SK-N-SH (cell line): Measurements from ENCODE around the gene CLDN10. TPM values are rescaled to one million over a fixed set of nuclear protein-coding genes. Genes with fewer than 3 reads are reported as not detected.

Experiments
- CTCF ChIA-PET: fragments of 300-600, 350-600 bp; formaldehyde crosslinking; extraction: SDS; loops from one replicate; lab custom pipeline; 2021; lab: Yijun Ruan, JAX
- POLR2A ChIA-PET: fragments of 350-600 bp; sonication (Branson Sonifier 250); formaldehyde crosslinking; extraction: SDS; loops from one replicate; lab custom pipeline; 2020; ENCODE audit warnings: antibody characterized with exemption, inconsistent platforms; lab: Yijun Ruan, JAX
- DNase-seq: peaks from one replicate; pipeline ENCODE4 v3.0.0; 2012
- H2AFZ ChIP-seq: fragments of 200-600 bp; sonication (generic); 2 replicates; pipeline ENCODE4 v1.8.1; 2016; ENCODE audit warnings: antibody characterized with exemption, mild to moderate bottlenecking, low read depth
- H3F3A ChIP-seq: fragments of 200-600 bp; sonication (generic); replicated peaks from 2 replicates; pipeline ENCODE3; 2016; ENCODE audit warnings: antibody characterized with exemption, mild to moderate bottlenecking; ENCODE audit not compliant: insufficient read depth
- H3K27ac ChIP-seq, 2 experiments: fragments of 200-500 bp in 1 of 2; fragments of 200-600 bp in 1 of 2; sonication (Bioruptor generic) in 1 of 2; sonication (generic), shearing (Covaris generic) in 1 of 2; 2 replicates each; pipeline versions ENCODE4 v1.5.1 to v1.6.1; 2014 to 2016; ENCODE audit warnings: low read depth in 2 of 2, inconsistent platforms in 1 of 2, low read length in 1 of 2, mild to moderate bottlenecking in 1 of 2, mixed read lengths in 1 of 2
- H3K27me3 ChIP-seq: fragments of 200-600 bp; sonication (generic), shearing (Covaris generic); 2 replicates; pipeline ENCODE4 v1.6.1; 2016; ENCODE audit warnings: mixed run types; ENCODE audit not compliant: insufficient read depth
- H3K36me3 ChIP-seq, 2 experiments: fragments of 200-500 bp in 1 of 2; fragments of 200-600 bp in 1 of 2; sonication (Bioruptor generic) in 1 of 2; sonication (generic) in 1 of 2; replicated peaks in 1 of 2; 2 replicates each; pipeline versions ENCODE3 to v1.5.1; 2014 to 2016; ENCODE audit warnings: low read length in 1 of 2, mild to moderate bottlenecking in 1 of 2; ENCODE audit not compliant: insufficient read depth in 2 of 2, control insufficient read depth in 1 of 2
- H3K4me1 ChIP-seq, 2 experiments: fragments of 200-500 bp in 1 of 2; fragments of 200-600 bp in 1 of 2; sonication (Bioruptor generic) in 1 of 2; sonication (generic), shearing (Covaris generic) in 1 of 2; 2 replicates each; pipeline versions ENCODE4 v1.5.1 to v1.6.1; 2014 to 2016; ENCODE audit warnings: low read depth in 1 of 2, low read length in 1 of 2, mixed run types in 1 of 2; ENCODE audit not compliant: insufficient read depth in 2 of 2, control insufficient read depth in 1 of 2
- H3K4me2 ChIP-seq: fragments of 200-600 bp; sonication (generic), shearing (Covaris generic); 2 replicates; pipeline ENCODE4 v1.6.1; 2017; ENCODE audit warnings: mixed run types
- H3K4me3 ChIP-seq, 2 experiments: fragments of 200-500 bp in 1 of 2; fragments of 200-600 bp in 1 of 2; sonication (Bioruptor generic) in 1 of 2; sonication (generic), shearing (Covaris generic) in 1 of 2; 2 replicates each; pipeline versions ENCODE4 v1.5.1 to v1.8.1; 2014 to 2016; ENCODE audit warnings: low read depth in 2 of 2, inconsistent platforms in 1 of 2, low read length in 1 of 2, mild to moderate bottlenecking in 1 of 2, mixed read lengths in 1 of 2, moderate library complexity in 1 of 2
- H3K79me2 ChIP-seq: fragments of 200-600 bp; sonication (generic); 2 replicates; pipeline ENCODE4 v1.8.1; 2017; ENCODE audit warnings: mild to moderate bottlenecking; ENCODE audit not compliant: insufficient read depth
- H3K9ac ChIP-seq: fragments of 200-600 bp; sonication (generic); 2 replicates; pipeline ENCODE4 v1.6.1; 2017; ENCODE audit warnings: mixed run types
- H3K9me2 ChIP-seq: fragments of 200-600 bp; sonication (generic); 2 replicates; pipeline ENCODE4 v1.6.1; 2017; ENCODE audit warnings: mixed run types
- H3K9me3 ChIP-seq: fragments of 200-600 bp; sonication (generic); 2 replicates; pipeline ENCODE4 v1.6.1; 2017; ENCODE audit warnings: mixed run types, mild to moderate bottlenecking, moderate library complexity
- H4K20me1 ChIP-seq: fragments of 200-600 bp; sonication (generic); 2 replicates; pipeline ENCODE4 v1.6.1; 2017; ENCODE audit warnings: mild to moderate bottlenecking, mixed run types; ENCODE audit not compliant: insufficient read depth
- CHD2 ChIP-seq: fragments of 150-350 bp; IDR thresholded peaks from 2 replicates; pipeline ENCODE4 v1.6.1; 2018; ENCODE audit warnings: low read length; ENCODE audit not compliant: partially characterized antibody
- EP300 ChIP-seq, 2 experiments: IDR thresholded peaks; 2 replicates each; pipeline versions ENCODE4 v1.4.0 to v1.6.1; 2012; ENCODE audit warnings: borderline replicate concordance in 1 of 2, low read depth in 1 of 2, low read length in 1 of 2
- EZH2phosphoT487 ChIP-seq: fragments of 200-600 bp; sonication (generic); IDR thresholded peaks from 2 replicates; pipeline ENCODE4 v1.6.1; 2017; ENCODE audit warnings: low read depth, mixed run types, mild to moderate bottlenecking, antibody characterized with exemption, moderate library complexity, borderline replicate concordance
- FOSL2 ChIP-seq: IDR thresholded peaks from 2 replicates; pipeline ENCODE4 v1.4.0; 2012; ENCODE audit warnings: low read depth, mild to moderate bottlenecking, moderate library complexity, borderline replicate concordance
- GABPA ChIP-seq: IDR thresholded peaks from 2 replicates; pipeline ENCODE4 v1.4.0; 2012; ENCODE audit warnings: low read depth, mild to moderate bottlenecking
- IRF3 ChIP-seq: fragments of 150-350 bp; IDR thresholded peaks from 2 replicates; pipeline ENCODE4 v1.6.1; 2016; ENCODE audit warnings: mild to moderate bottlenecking, low read depth, low read length
- JUND ChIP-seq: IDR thresholded peaks from 2 replicates; pipeline ENCODE4 v1.4.0; 2012
- MEF2A ChIP-seq: IDR thresholded peaks from 2 replicates; pipeline ENCODE4 v1.4.0; 2012; ENCODE audit warnings: low read depth, borderline replicate concordance
- MXI1 ChIP-seq: IDR thresholded peaks from 2 replicates; pipeline ENCODE4 v1.6.1; 2012; ENCODE audit warnings: mild to moderate bottlenecking, low read depth, low read length, improper control_type of control experiment
- POLR2AphosphoS5 ChIP-seq: IDR thresholded peaks from 2 replicates; pipeline ENCODE4 v1.6.1; 2012; ENCODE audit warnings: low read depth, low read length
- RXRA ChIP-seq: IDR thresholded peaks from 2 replicates; pipeline ENCODE4 v1.4.0; 2012; ENCODE audit warnings: low read depth, mild to moderate bottlenecking, borderline replicate concordance
- TEAD4 ChIP-seq: IDR thresholded peaks from 2 replicates; pipeline ENCODE4 v1.4.0; 2012; ENCODE audit warnings: mild to moderate bottlenecking, borderline replicate concordance; ENCODE audit not compliant: insufficient read depth
- USF1 ChIP-seq: IDR thresholded peaks from 2 replicates; pipeline ENCODE4 v1.4.0; 2012; ENCODE audit warnings: low read depth, borderline replicate concordance
- USF2 ChIP-seq: fragments of 150-350 bp; IDR thresholded peaks from 2 replicates; pipeline ENCODE4 v1.6.1; 2017; ENCODE audit warnings: antibody characterized with exemption, low read length, low read depth, borderline replicate concordance
- YY1 ChIP-seq: IDR thresholded peaks from 2 replicates; pipeline ENCODE4 v1.4.0; 2012; ENCODE audit warnings: low read depth, mild to moderate bottlenecking
- WGBS: methylation state at CpG from one replicate; pipeline ENCODE4 v1.1.6; 2017; ENCODE audit warnings: low lambda C conversion rate; 5-methylcytosine and 5-hydroxymethylcytosine counted together
- polyA plus RNA-seq, 3 experiments: library from polyadenylated mRNA; depleted of rRNA; stranded (reverse); fragments of >200 nt; gene quantifications; 2 replicates each; pipeline ENCODE4 v1.2.3, GENCODE V29; 2012

CLDN10 gene
- polyA plus RNA-seq, 1 of the 3 experiments (the other 2 are of a cell fraction): 0.05 TPM

- TF ChIP-seq MXI1: no peak
- no peak for TF ChIP-seq FOSL2
- TF ChIP-seq POLR2AphosphoS5: no peak
- TF ChIP-seq YY1: no peak
- TF ChIP-seq USF1: no peak
Measured at GRCh38 chr13:95570016-95570415, 17.5 kb downstream of the CLDN10 start (continued).

GRCh38 chr13:95571941-95572340 lies 19.4 kb downstream of the CLDN10 start:
- no peak for TF ChIP-seq EP300 (IDR thresholded peaks at IDR 0.05; ENCODE audit: borderline replicate concordance in 1 of 2, low read depth in 1 of 2, low read length in 1 of 2)
- TF ChIP-seq IRF3: no peak
- no peak for TF ChIP-seq JUND
- no peak for TF ChIP-seq TEAD4
- no peak for TF ChIP-seq YY1
- no peak for TF ChIP-seq MEF2A
- no peak for TF ChIP-seq CHD2
- no peak for TF ChIP-seq GABPA
- TF ChIP-seq RXRA: no peak
- TF ChIP-seq USF2: no peak
- TF ChIP-seq EZH2phosphoT487: no peak
- TF ChIP-seq, all 33 proteins: peak for 0
- Histone ChIP-seq H3K4me3 (no peak overlapping the region), H3K9ac (no peak overlapping the region), H3K27ac (no peak overlapping the region), H3K4me2 (no peak overlapping the region), H3K4me1 (no peaks in the 10 kb centered on the region; a peak in 1 of 4 replicates), H3K36me3 (peaks cover 0 to 9% of the 10 kb centered on the region in 2 experiments), H3K9me3 (no peaks in the 10 kb centered on the region), H3K79me2 (no peaks in the 10 kb centered on the region), H3F3A (no peaks in the 10 kb centered on the region), H3K27me3 (no peaks in the 10 kb centered on the region), H3K9me2 (no peaks in the 10 kb centered on the region), H2AFZ (no peak overlapping the region), H4K20me1 (no peaks in the 10 kb centered on the region)
- WGBS: 73% methylated on average over 6 of the region's 6 CpGs
- POLR2A ChIA-PET: no interaction called here
- DNase-seq: no peak
- CTCF ChIA-PET: interaction anchor here (1.0 to 1.4 kb wide), 4 partner anchors 18 to 284 kb away, joined by 3 to 6 read pairs (median 4); no protein-coding TSS in a partner anchor
